Breast epithelium (tissue), 3 donors: ENCODE measurements around the gene DEFB132.

ENCODE experiments used
- CTCF ChIP-seq, 3 donors: fragments of 450-650 bp; IDR thresholded peaks; one replicate each; pipeline ENCODE4 v1.5.1; 2016 to 2017; ENCODE audit warnings: antibody characterized with exemption in 3 of 3, mild to moderate bottlenecking in 3 of 3, moderate library complexity in 3 of 3
- POLR2AphosphoS5 ChIP-seq, 3 donors: sonication (generic); formaldehyde crosslinking; IDR thresholded peaks; one replicate each; pipeline ENCODE4 v1.6.1; 2017; ENCODE audit warnings: antibody characterized with exemption in 3 of 3

GRCh38 chr20:278181-278580, 20.7 kb downstream of the DEFB132 start:
- TF ChIP-seq CTCF (IDR thresholded peaks at IDR 0.05) (no peak), POLR2AphosphoS5 (IDR thresholded peaks at IDR 0.05) (no peak)
